IMR-90 (cell line): Measurements from ENCODE around the gene C18orf32.
"Not testable (repeated sequence)": the region's sequence is repeated elsewhere in the genome, so short reads cannot be mapped to it uniquely, and the experiment has no call there.

Experiments used
- BHLHE40 ChIP-seq: fragments of 150-350 bp; IDR thresholded peaks from 2 replicates; pipeline ENCODE4 v1.6.1; 2016; ENCODE audit warnings: mild to moderate bottlenecking, low read depth, low read length
- CEBPB ChIP-seq: IDR thresholded peaks from 2 replicates; pipeline ENCODE4 v1.6.1; 2012; ENCODE audit warnings: low read depth, low read length, improper control_type of control experiment
- CHD1 ChIP-seq: IDR thresholded peaks from 2 replicates; pipeline ENCODE4 v1.6.1; 2012; ENCODE audit warnings: low read depth, low read length, improper control_type of control experiment
- CTCF ChIP-seq: conservative IDR thresholded peaks from 2 replicates; pipeline ENCODE4 v1.5.1; 2012; ENCODE audit warnings: mild to moderate bottlenecking, low read depth, low read length, improper control_type of control experiment
- ELK1 ChIP-seq: fragments of 150-350 bp; IDR thresholded peaks from 2 replicates; pipeline ENCODE4 v1.6.1; 2016; ENCODE audit warnings: low read depth, mild to moderate bottlenecking, low read length, moderate library complexity, borderline replicate concordance
- MAFK ChIP-seq: IDR thresholded peaks from 2 replicates; pipeline ENCODE4 v1.6.1; 2012; ENCODE audit warnings: low read depth, low read length, improper control_type of control experiment
- MAZ ChIP-seq: IDR thresholded peaks from 2 replicates; pipeline ENCODE4 v1.6.1; 2012; ENCODE audit warnings: low read depth, mild to moderate bottlenecking, low read length, improper control_type of control experiment, moderate library complexity, borderline replicate concordance
- MXI1 ChIP-seq: IDR thresholded peaks from 2 replicates; pipeline ENCODE4 v1.6.1; 2012; ENCODE audit warnings: low read depth, mild to moderate bottlenecking, low read length, moderate library complexity, borderline replicate concordance
- POLR2A ChIP-seq: IDR thresholded peaks from 2 replicates; pipeline ENCODE4 v1.6.1; 2012; ENCODE audit warnings: mild to moderate bottlenecking, low read depth, low read length
- RAD21 ChIP-seq: IDR thresholded peaks from 2 replicates; pipeline ENCODE4 v1.6.1; 2012; ENCODE audit warnings: low read length, improper control_type of control experiment
- RCOR1 ChIP-seq: IDR thresholded peaks from 2 replicates; pipeline ENCODE4 v1.6.1; 2012; ENCODE audit warnings: mild to moderate bottlenecking, low read length, improper control_type of control experiment; ENCODE audit not compliant: insufficient replicate concordance
- RFX5 ChIP-seq: IDR thresholded peaks from 2 replicates; pipeline ENCODE4 v1.8.0; 2012; ENCODE audit warnings: low read depth, mild to moderate bottlenecking, low read length, moderate library complexity
- SMC3 ChIP-seq: fragments of 150-350 bp; IDR thresholded peaks from 2 replicates; pipeline ENCODE4 v1.6.1; 2016; ENCODE audit warnings: low read depth, mild to moderate bottlenecking, antibody characterized with exemption, low read length, moderate library complexity
- USF2 ChIP-seq: fragments of 150-350 bp; IDR thresholded peaks from 2 replicates; pipeline ENCODE4 v1.6.1; 2017; ENCODE audit warnings: mild to moderate bottlenecking, antibody characterized with exemption, low read length, low read depth

GRCh38 chr18:49512876-49513275 is 25.8 kb upstream of the C18orf32 start:
- not testable (repeated sequence) for TF ChIP-seq CTCF, USF2, RCOR1, POLR2A, MXI1, RAD21, BHLHE40, MAFK, MAZ, SMC3, CEBPB, RFX5, ELK1, CHD1
